NK-92 (cell line): ENCODE measurements around the gene DUSP16.
"Not testable (repeated sequence)": the region's sequence is repeated elsewhere in the genome, so short reads cannot be mapped to it uniquely, and the experiment has no call there.

Source experiments
- DNase-seq: peaks from one replicate; lab custom pipeline; 2025; ENCODE audit not compliant: unreplicated experiment; lab: John Stamatoyannopoulos, UW

DUSP16 gene

DNA sequence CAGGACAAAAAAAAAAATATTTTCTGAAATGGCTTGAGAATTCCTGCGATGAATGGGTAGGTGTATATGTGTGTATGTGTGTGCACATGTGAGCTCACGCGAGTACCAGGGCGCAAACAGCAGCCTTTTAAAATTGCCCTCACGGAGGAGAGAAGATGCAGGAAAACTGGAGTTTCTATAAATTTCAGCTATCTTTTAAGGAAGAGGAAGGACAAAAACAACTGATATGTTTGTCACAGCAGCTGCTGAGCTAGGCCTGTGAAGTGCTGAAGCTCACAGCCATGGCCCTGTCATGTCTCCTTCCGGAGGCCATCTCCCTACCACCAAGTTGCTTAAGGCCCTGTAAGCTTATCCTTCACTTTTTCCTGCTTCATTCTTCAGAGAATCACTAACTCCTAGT, 40.8 kb downstream of the DUSP16 start:
- no peak for DNase-seq

DNA sequence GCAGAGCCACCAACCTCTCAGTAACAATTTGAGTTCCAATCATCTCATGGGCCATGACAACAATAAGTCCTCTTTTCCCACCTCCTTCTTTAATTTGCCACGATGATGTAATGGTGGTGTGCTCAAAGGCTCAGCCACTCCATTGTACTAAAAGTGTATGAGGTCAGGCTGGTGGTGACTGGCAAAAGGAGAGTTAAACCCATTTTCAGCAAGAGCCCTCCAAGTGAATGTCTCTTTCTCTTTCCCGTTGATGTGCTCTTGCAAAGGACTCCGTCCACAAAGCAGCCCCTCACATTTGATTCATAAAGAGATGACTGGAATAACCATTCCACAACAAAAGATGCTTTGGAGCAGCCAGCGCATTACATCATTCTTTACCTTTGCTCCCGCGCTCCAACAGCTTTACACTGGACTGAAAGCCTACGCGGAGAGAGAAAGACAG, 41.6 kb downstream of the DUSP16 start:
- DNase-seq = no peak

DNA sequence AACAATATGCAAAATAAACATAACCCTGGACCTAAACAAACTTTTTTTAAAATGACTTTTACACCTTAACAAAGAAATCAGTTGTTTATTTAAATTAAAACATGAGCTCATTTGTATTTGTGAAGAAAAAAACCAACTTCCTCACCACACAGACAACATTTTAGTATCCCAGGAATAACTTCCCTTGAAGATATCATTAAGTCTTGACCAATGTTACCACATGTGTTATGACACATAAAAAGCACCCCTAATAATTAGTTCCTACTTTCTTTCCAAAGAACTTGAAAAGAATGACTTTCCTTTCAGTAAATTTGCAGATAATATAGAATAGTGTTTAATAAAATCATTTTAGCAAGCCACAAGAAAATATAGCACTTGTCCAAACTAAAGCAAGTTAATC, 42.4 kb downstream of the DUSP16 start:
- DNase-seq = no peak

DNA sequence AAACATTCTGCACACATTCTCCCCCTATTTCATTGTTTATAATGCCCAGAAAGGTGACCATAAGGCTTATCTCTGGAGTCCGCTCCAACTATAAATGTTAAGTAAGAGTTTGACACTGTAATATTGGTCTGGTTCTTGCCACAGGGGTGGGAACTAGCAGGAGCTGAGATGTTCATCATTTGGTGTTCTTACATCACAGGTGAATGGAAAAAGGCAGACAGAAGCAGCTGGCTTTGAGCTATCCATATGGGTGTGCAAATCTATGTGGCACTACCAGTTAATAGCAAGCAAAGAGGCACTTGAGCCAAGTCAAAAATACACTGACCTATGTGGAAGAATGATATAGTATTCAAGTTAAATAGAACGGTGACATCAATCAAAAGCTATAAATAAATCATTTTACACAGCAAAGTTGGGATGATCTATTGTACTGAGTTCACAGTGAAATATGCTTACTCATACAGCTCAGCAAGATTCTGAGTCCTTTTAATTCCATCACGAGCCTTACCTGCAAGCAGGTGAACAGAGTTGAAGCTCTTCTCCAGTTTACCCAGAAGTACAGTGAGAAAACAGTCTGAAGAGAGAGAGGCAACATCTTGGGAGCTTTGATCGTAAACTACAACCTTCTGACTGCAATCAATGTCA, 43.2 kb downstream of the DUSP16 start:
- no peak for DNase-seq

DNA sequence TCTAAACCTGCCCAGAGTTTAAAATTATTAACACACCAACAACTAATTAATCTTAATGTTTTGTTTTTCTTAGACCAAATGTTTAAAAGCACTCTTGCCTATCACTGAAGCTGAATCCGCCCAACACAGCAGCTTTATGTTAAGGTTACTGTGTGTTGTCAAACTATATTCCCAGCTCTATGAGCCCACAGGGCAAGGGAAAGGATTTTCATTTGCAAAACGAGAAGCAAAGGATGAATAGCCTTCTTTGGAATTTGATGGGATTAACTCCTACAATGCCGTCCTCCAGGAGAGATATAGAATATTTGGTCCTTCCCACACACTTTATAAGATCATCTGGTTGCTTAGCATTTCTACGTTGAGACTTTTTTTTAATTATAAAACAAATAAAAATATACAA, 43.7 kb downstream of the DUSP16 start:
- DNase-seq = no peak

DNA sequence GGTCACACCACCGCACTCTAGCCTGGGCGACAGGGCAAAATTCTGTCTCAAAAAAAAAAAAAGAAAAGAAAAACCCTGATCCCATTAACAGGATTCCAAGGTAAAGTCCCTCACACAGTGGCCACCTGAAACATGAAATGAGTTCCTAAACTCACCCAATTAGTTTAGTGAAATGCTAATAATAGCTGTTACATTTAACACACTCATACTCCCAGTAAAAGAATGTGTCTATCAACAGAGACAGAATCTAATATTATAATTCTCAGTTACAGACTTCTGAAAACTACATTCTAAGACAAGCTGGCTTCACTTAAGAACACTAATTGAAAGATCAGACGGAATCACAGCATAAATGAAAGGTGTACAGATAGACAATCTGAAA, 44.2 kb downstream of the DUSP16 start:
- no peak for DNase-seq

DNA sequence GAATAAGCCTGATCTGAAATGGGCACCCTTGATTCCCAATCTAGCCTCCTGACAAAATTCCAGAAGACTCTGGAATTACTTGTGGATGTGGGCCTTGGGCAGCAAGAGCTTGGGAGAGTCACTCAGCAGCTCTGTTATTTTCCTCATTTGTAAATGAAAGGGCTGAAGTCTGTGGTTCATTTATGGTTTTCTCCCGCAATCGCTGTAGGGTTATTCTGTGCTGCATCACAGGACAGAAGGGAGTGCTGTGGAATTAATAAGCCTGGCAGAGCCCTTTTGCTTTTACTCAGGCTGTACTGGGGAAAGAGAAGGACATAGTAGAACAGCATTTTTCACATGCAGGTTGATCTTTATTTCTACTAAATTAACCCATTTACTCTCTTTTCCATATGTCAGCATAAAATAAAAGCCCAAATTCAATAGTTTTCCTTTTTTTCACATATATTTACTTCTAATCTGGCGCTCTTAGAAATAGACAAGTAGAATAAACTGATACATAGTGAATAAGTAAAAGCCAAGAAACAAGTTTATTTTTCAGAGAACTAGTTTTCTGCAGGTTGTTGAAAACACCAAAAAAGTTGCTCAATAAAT, 49.2 kb downstream of the DUSP16 start:
- DNase-seq = no peak

DNA sequence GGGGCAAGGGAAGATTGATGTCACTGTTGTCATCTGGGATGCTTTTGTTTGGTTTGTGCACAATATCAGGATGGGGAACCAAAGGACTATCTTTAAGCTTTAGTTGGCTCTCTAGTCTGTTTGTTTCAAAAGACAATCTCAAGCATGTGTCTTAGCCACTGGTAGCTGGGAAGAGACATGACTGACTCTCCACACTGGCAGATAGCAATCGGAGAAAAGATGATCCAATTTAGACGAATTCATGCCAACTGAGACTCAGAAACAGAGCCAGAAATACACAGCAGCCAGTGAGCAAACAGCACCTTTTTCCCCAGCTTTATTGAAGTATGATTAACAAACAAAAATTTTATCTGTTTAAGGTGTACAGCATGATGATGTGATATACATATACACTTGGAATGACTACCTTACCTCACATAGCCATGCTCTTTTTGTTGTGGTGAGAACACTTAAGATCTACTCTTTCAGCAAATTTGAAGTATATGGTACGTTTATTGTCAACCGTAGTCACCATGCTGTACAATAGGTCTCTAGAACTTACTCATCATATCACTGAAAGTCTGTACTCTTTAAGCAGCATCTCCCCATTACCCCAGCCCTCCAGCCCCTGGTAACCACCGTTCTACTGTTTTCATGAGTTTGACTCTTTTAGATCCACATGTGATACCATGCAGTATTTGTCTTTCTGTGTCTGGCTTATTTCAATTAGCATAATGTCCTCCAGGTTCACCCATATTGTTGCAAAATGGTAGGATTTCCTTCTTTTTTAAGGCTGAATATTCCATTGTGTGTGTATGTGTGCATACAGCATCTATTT, 50.6 kb downstream of the DUSP16 start:
- no peak for DNase-seq

DNA sequence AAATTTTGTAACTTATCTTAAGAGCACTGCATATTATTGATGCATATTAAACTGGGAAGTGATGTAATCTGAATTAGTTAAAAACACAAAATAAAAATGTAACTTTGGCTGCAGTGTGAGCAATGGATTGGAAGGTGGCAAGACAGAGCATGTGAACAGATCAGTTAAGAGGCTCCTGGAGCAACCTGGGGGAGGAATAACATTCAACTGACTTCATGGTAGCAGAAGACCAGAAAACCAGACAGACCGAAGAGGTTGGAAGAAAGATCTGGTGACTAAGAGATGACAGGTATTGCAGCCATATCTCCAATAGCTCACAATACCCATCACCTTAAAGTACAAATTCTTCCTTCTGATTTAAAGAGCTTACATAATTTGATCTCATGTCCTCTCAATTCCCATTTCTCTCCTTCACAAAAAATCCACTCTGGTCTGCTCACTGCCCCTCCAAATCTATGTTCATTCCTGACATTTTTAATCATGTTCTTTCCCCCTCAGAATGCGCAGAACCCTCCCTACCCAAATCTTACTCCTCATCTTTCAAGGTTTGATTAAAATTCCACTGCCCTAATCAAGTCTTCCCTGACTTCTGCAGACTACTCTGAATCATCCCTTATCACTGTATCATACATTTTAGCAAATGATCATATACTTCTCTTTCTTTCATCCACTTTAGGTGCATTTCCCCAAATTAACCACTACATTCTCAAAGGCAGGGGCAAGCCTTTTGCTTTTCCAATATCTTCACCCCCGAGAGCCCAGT, 51.5 kb downstream of the DUSP16 start:
- no peak for DNase-seq

DNA sequence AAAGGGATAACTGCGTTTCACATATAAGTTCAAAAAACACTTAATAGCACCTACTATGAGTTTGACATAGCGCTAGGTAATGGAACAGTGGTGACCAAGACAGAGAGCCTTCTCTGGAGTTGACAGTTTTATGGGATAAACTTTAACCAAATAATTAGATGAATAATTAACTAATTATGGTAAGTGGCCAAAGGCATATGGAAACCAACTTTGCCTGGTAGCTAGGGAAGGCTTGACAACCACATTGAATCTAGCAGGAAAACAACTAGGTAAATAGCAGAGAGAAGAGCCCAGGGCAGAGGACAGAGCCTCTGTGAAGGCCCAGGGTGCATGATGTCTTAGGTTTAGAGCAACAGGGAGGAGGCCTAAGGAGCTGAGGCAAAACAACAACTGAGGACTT, 52.1 kb downstream of the DUSP16 start:
- DNase-seq = no peak

DNA sequence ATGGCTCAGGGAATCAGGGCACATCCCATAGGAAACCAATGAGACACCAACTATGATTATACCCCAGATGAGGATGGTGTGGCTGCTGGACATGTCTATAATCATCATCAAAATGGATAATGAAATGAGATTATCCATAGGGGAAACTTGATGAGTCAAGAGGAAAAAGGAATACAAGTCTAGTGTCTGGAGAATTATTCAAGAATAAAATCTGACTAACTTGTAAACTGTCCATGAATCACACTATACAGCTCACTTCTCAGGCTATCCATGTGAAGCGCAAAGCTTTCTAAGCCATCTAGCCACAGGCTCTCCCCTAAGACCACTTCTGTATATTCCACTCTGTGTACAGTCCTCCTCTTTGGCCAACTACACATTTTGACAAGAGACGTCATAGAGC, 52.5 kb downstream of the DUSP16 start:
- DNase-seq = no peak

DNA sequence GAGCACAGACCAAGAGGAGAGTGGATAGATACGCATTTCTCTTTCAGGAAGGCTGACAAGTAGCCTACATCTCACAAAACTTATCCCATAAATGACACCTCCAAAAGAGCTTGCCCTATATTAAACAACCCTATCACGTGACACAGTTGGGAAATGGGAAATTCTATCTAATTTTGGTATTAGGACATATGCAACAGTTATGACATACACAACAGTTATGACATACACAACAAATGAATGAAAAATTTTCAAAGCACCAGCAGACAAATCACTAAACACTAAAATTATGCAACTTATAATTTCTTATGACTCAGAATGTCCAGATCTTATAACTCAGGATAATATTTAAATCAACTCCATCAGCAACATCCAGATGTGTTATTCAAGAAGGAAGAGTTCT, 54.1 kb downstream of the DUSP16 start:
- DNase-seq = no peak

DNA sequence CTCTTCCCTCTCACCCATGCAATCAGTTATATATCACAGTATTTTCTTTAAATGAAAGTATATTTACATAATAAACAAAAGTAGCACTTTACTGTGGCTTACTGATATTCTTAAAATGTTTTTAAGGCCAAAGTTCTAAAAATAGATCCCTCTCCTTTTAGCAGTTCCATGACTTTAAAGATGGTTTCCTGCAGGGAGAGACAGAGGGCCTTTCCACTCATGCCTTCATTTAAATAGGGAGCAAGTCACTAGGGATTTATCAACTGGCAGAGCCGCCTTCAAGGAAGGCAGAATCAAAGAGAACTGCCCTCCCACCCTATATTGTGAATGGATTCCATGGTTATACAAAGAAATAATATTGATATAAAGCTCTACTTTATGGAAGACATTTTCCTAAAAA, 55.5 kb downstream of the DUSP16 start:
- DNase-seq = no peak

DNA sequence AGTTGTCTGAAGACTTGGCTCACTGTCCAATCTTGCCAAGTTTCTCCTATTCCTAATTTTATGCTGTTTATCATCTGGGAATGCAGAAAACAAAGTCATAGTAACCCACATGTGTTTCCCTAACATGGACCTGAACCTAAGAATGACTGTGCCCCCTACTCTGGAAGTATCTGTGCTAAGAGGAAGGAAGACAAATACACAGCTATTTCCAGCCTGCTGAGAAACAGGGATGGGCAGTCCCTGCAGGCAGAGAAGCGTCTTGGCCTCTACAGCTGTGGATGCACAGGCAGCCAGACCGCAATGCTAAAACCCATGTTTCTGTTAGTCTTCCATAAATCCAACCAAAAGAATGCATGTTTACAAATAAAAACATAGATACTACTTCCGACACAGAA, 56.2 kb downstream of the DUSP16 start:
- no peak for DNase-seq

DNA sequence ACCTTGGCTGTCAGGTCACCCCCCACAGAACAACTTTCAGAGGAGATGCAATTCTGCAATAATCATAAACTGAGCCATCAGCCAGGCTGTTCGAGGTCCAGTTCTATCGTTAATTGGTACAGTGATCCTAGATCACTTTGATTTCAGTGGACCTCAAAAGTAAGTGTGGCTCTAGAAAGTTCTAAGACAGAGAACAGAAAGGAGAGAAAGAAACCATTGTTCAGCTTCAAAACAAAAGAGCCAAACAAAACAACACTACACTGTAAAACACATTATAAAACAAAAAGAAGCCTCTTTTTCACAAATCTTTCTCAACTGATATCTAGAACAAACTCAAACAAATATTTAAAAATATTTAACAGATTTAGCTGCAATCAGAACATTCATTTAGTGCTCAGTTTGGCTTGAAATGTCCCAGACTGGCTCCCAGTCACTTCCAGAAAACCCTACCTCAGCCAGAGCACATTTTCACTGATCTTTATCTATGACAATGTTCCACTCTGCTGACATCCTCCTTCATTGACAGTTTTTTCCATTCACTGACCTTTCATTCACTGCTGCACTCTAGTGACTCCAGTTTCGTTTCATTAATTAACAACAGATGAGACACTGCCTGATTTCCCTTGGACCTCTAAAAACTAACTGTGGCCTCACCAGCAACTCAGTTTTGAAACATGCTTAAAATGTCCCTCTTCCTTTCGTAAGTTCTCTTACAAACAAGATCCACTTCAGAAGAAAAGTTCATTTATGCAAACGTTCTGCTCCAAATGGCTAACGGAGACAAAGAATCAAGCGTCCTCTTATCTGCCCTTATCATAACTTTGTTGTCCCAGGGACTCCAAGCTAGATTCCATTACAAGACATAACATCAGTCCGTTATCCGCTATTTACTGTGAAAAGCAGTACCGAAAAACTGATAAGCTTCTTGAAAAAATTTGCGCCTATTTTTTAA, 56.8 kb downstream of the DUSP16 start:
- DNase-seq = no peak

DNA sequence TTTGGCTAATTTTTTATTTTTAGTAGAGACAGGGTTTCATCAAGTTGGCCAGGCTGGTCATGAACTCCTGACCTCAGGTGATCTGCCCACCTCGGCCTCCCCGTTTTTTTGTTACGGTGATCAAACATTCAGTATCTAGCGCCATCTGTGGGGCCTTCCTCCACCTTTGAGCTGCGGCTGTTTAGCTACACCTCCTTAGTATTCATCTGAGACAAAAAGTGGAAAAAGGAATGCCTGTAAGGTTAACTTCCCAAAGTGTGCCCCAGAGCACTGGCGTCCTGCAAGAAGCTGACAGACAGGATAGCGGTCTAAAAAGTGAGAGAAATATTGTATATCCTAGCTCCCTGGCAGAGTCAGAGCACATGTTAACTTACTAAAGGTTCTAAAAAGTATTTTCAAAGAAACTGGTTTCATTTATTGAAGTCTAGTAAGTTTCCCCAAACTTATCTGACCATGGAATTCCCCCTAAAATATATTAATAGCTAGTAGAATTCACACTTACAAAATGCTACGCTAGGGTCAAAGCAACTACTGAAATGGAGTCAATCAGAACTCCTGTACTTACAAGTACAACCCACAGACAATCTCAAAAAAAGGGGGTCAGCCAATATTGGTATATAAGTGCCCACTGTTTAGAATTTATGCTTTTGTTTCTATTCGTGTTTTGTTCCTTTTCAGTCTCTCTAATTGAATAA, 59.1 kb downstream of the DUSP16 start:
- DNase-seq = no peak

DNA sequence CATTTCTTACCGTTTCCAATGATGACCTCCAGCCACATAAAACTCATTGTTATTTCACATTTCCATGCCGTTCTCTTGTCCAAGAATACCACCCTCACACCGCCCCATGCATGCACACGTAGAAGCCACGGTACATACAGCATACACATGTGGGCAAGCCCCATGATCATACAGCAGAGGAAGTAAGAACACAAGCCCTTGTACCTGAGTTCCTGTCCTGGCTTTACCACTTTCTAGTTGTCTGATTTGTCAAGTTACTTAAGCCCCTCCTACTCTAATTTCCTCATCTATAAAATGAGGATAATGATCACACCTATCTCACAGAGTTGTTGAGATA, 59.9 kb downstream of the DUSP16 start:
- DNase-seq = no peak

DNA sequence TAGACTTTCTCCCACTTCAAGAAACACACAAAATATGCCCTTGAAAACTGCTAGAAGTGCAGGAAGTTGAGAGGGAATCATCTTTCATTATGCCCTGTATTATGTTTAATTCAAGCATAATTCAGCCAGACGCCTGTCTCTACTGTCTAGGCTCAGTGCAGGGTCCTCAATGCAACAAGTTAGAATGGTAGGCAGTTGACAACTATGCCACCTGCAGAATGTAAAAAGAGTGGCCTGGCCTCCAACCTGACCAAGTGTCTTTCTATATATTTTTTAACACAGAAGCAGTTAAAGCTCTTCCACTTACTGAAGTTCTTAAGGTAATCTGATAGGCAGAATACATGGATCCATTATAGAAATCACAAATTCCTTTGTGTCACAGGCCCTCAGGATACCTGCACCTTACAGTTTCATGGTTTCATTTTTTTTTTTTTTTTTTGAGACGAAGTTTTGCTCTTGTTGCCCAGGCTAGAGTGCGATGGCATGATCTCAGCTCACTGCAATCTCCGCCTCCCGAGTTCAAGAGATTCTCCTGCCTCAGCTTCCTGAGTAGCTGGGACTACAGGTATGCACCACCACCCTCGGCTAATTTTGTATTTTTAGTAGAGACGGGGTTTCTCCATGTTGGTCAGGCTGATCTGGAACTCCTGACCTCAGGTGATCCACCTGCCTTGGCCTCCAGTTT, 60.4 kb downstream of the DUSP16 start:
- not testable (repeated sequence) for DNase-seq

DNA sequence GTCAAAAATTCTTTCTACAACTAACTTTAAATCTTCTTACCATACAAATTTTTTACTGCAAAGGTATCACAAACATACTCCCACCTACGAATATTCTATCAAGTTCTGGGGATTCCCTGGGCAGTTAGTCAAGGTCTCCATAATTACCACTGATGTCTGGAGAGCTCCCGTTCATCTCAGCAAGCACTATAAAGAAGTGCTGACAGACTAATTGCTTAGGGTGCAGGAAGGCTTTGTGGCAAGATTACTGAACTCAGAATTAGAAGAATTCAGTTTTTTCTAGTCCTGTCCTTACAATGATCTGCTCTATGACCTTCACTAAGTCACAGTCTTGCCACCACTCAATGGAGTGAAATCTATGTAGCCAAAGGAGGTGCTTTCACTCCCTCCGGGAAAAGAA, 61.5 kb downstream of the DUSP16 start:
- DNase-seq = no peak
